Transverse colon (tissue), 3 donors: ENCODE data around the gene PHAF1.

ENCODE experiments used
- POLR2A ChIP-seq: fragments of 450-650 bp; IDR thresholded peaks from one replicate; pipeline ENCODE4 v1.6.1; 2016; ENCODE audit warnings: antibody characterized with exemption, mild to moderate bottlenecking, moderate library complexity
- TF ChIP-seq, protein P1 (sequence below), 5 experiments: fragments of 200-600 bp in 3 of 5; fragments of 450-650 bp in 2 of 5; sonication (generic) in 3 of 5; IDR thresholded peaks; 1 replicate in 2 of 5; 2 replicates in 3 of 5; pipeline ENCODE4 v1.5.1; 2016 to 2017; ENCODE audit warnings: antibody characterized with exemption in 5 of 5, inconsistent platforms in 3 of 5, mild to moderate bottlenecking in 2 of 5, moderate library complexity in 1 of 5

DNA sequence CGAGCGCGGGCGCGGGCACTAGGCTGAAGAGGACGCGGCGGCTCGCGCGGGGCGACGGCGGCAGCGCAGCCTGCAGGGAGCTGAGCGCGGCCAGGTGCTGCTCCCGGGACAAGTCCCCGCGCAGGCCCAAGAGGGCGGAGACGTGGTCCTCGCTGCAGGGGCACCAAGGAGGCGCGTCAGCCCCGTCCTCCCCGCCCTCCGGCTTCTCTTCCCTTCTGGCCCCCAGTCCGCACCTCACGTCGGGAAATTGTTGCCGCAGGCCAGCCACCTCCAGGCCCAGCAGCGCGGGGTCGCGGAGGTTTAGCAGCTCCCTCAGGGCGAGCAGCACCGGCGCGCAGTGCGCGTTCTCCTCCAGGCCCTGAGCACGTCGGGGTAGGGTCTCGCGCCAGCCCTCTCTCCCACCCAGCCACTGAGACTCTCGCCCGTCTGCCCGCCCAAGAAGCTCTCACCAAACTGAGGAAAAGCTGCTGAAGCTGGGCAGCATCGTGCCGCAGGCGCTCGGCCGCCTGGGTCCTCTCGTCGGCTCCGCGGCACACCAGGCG lies 74.8 kb downstream of the PHAF1 start:
- no peak for TF ChIP-seq POLR2A
- TF ChIP-seq, protein P1, sequence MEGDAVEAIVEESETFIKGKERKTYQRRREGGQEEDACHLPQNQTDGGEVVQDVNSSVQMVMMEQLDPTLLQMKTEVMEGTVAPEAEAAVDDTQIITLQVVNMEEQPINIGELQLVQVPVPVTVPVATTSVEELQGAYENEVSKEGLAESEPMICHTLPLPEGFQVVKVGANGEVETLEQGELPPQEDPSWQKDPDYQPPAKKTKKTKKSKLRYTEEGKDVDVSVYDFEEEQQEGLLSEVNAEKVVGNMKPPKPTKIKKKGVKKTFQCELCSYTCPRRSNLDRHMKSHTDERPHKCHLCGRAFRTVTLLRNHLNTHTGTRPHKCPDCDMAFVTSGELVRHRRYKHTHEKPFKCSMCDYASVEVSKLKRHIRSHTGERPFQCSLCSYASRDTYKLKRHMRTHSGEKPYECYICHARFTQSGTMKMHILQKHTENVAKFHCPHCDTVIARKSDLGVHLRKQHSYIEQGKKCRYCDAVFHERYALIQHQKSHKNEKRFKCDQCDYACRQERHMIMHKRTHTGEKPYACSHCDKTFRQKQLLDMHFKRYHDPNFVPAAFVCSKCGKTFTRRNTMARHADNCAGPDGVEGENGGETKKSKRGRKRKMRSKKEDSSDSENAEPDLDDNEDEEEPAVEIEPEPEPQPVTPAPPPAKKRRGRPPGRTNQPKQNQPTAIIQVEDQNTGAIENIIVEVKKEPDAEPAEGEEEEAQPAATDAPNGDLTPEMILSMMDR (IDR thresholded peaks at IDR 0.05) = no peak
